ENCODE results near the gene MUC5B. TPM values are rescaled to one million over a fixed set of nuclear protein-coding genes. Genes with fewer than 3 reads are reported as not detected.

Gene MUC5B
- total and polyA plus RNA-seq, 2 of the 13 experiments (the other 11 are each of a cell fraction or from before 2014, with no cell fraction given) = 0.01 TPM; not detected in 1

- TF ChIP-seq CENPT (CRISPR knock-in tag; IDR thresholded peaks at IDR 0.05; ENCODE audit: low read depth) = no peak; the same call in none of the 2 replicates
- peak; percentile 26; the same call in 1 of the 2 replicates for TF ChIP-seq TBX3 (IDR thresholded peaks at IDR 0.05; ENCODE audit: borderline replicate concordance)
- peak; percentile 97 for TF ChIP-seq ZFP41 (CRISPR knock-in tag; IDR thresholded peaks at IDR 0.05; ENCODE audit: borderline replicate concordance)
- TF ChIP-seq ZNF513 (CRISPR knock-in tag; conservative IDR thresholded peaks at IDR 0.05) = no peak
- TF ChIP-seq KDM5B (CRISPR knock-in tag; IDR thresholded peaks at IDR 0.05; ENCODE audit: borderline replicate concordance) = peak; percentile 97
- no peak for TF ChIP-seq KDM6A (CRISPR knock-in tag; IDR thresholded peaks at IDR 0.05; ENCODE audit: low read depth)
- TF ChIP-seq GFI1 (CRISPR knock-in tag; IDR thresholded peaks at IDR 0.05; ENCODE audit: borderline replicate concordance) = no peak
- peak; percentile 29; the same call in 1 of the 2 replicates for TF ChIP-seq SOX5 (CRISPR knock-in tag; IDR thresholded peaks at IDR 0.05; ENCODE audit: borderline replicate concordance)
- 0 out of 2 replicates have a peak, but pooled peaks have one; percentile 69 for TF ChIP-seq JUN (CRISPR knock-in tag; IDR thresholded peaks at IDR 0.05)
- no peak for TF ChIP-seq FLYWCH1 (CRISPR knock-in tag; IDR thresholded peaks at IDR 0.05)
- no peak for TF ChIP-seq HNF1B (CRISPR knock-in tag; IDR thresholded peaks at IDR 0.05)
- TF ChIP-seq NFIB (CRISPR knock-in tag; IDR thresholded peaks at IDR 0.05; ENCODE audit: borderline replicate concordance) = no peak; the same call in 1 of the 2 replicates
- peak; percentile 88 for TF ChIP-seq CCDC6 (CRISPR knock-in tag; IDR thresholded peaks at IDR 0.05)
- TF ChIP-seq ZNF362 (CRISPR knock-in tag; IDR thresholded peaks at IDR 0.05; ENCODE audit: borderline replicate concordance) = peak; percentile 42; the same call in 1 of the 2 replicates
- peak; percentile 87; the same call in 1 of the 2 replicates for TF ChIP-seq SMAD9 (CRISPR knock-in tag; IDR thresholded peaks at IDR 0.05)
- TF ChIP-seq CENPX (CRISPR knock-in tag; IDR thresholded peaks at IDR 0.05) = no peak
- peak; percentile 80 for TF ChIP-seq MXD1 (CRISPR knock-in tag; IDR thresholded peaks at IDR 0.05)
- peak; percentile 72; the same call in 1 of the 2 replicates for TF ChIP-seq SRY (CRISPR knock-in tag; IDR thresholded peaks at IDR 0.05)
These were observed 86.8 kb downstream of the MUC5B start, which contains the start of gene TOLLIP (continued) for GRCh38 chr11:1309498-1310317.

All from HepG2 (cell line).